ENCODE measurements around the gene LRRC51.

GRCh38 chr11:72100462-72100861, 19.8 kb downstream of the LRRC51 start:
- no peak for TF ChIP-seq POLR2A (IDR thresholded peaks at IDR 0.05)
- TF ChIP-seq CTCF (IDR thresholded peaks at IDR 0.05): no peak
- TF ChIP-seq EP300 (IDR thresholded peaks at IDR 0.05): no peak

All from sigmoid colon (tissue), 4 donors.